ENCODE measurements around the gene MDFI. TPM values are rescaled to one million over a fixed set of nuclear protein-coding genes. Genes with fewer than 3 reads are reported as not detected.

The MDFI gene
- total RNA-seq, 1 experiment from 2014 or later: 86.2 TPM

DNA sequence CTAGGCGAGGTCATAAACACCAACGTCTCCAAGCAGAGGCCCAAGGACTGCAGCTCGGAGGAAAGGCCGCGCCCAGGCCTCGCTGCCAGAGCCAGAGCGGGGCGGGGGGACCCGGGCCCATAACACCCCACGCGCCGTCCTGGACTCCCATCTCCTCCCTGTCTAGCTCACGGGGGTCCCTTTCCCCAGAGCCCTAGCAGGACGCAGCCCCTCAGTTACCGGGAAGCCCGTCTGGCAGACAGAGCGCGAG lies 44.9 kb downstream of the MDFI start:
- Mint-ChIP-seq H3K27ac (no peak overlapping the region), H3K9me3 (no peaks in the 10 kb centered on the region), H3K4me3 (peak overlapping the region; percentile 54), H3K27me3 (ENCODE audit: low read depth) (peaks cover 9% of the 10 kb centered on the region), H3K36me3 (no peaks in the 10 kb centered on the region), H3K4me1 (peaks cover 48% of the 10 kb centered on the region)
- ATAC-seq (peak; percentile 1; the same call in 1 of the 2 replicates), DNase-seq (ENCODE audit: low spot score) (no peak)
- ChIA-PET POLR2A (interaction anchor here (1.2 kb wide), 1 partner anchor 81 kb away, joined by 7 read pairs; no protein-coding TSS in a partner anchor), CTCF (interaction anchor here (0.6 to 6.6 kb wide), 49 partner anchors 8 to 378 kb away, joined by 3 to 152 read pairs (median 4); partner anchors contain the start of genes MDFI and TOMM6)
- TF ChIP-seq ZBTB21 (CRISPR knock-in tag; IDR thresholded peaks at IDR 0.05; ENCODE audit: borderline replicate concordance): peak; percentile 40; the same call in 1 of the 2 replicates
- TF ChIP-seq ZNF121 (CRISPR knock-in tag; IDR thresholded peaks at IDR 0.05): no peak
- no peak for TF ChIP-seq ZNF512 (CRISPR knock-in tag; IDR thresholded peaks at IDR 0.05; ENCODE audit: borderline replicate concordance)

GRCh38 chr6:41683523-41684310 lies 45.4 kb downstream of the MDFI start:
- no peak overlapping the region for H3K27ac Mint-ChIP-seq
- TF ChIP-seq MYBL2 (CRISPR knock-in tag; IDR thresholded peaks at IDR 0.05): no peak
- 0 out of 2 replicates have a peak, but pooled peaks have one; percentile 21 for TF ChIP-seq MAX (CRISPR knock-in tag; IDR thresholded peaks at IDR 0.05)
- TF ChIP-seq, protein P1, sequence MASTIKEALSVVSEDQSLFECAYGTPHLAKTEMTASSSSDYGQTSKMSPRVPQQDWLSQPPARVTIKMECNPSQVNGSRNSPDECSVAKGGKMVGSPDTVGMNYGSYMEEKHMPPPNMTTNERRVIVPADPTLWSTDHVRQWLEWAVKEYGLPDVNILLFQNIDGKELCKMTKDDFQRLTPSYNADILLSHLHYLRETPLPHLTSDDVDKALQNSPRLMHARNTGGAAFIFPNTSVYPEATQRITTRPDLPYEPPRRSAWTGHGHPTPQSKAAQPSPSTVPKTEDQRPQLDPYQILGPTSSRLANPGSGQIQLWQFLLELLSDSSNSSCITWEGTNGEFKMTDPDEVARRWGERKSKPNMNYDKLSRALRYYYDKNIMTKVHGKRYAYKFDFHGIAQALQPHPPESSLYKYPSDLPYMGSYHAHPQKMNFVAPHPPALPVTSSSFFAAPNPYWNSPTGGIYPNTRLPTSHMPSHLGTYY (CRISPR knock-in tag; IDR thresholded peaks at IDR 0.05): no peak
- TF ChIP-seq RELA (CRISPR knock-in tag; IDR thresholded peaks at IDR 0.05; ENCODE audit: borderline replicate concordance): no peak
- TF ChIP-seq, protein P2, sequence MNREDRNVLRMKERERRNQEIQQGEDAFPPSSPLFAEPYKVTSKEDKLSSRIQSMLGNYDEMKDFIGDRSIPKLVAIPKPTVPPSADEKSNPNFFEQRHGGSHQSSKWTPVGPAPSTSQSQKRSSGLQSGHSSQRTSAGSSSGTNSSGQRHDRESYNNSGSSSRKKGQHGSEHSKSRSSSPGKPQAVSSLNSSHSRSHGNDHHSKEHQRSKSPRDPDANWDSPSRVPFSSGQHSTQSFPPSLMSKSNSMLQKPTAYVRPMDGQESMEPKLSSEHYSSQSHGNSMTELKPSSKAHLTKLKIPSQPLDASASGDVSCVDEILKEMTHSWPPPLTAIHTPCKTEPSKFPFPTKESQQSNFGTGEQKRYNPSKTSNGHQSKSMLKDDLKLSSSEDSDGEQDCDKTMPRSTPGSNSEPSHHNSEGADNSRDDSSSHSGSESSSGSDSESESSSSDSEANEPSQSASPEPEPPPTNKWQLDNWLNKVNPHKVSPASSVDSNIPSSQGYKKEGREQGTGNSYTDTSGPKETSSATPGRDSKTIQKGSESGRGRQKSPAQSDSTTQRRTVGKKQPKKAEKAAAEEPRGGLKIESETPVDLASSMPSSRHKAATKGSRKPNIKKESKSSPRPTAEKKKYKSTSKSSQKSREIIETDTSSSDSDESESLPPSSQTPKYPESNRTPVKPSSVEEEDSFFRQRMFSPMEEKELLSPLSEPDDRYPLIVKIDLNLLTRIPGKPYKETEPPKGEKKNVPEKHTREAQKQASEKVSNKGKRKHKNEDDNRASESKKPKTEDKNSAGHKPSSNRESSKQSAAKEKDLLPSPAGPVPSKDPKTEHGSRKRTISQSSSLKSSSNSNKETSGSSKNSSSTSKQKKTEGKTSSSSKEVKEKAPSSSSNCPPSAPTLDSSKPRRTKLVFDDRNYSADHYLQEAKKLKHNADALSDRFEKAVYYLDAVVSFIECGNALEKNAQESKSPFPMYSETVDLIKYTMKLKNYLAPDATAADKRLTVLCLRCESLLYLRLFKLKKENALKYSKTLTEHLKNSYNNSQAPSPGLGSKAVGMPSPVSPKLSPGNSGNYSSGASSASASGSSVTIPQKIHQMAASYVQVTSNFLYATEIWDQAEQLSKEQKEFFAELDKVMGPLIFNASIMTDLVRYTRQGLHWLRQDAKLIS (CRISPR knock-in tag; IDR thresholded peaks at IDR 0.05; ENCODE audit: borderline replicate concordance): no peak
- TF ChIP-seq CREM (CRISPR knock-in tag; IDR thresholded peaks at IDR 0.05): no peak
- TF ChIP-seq NFYB (CRISPR knock-in tag; conservative IDR thresholded peaks at IDR 0.05; ENCODE audit: low read depth): no peak
- TF ChIP-seq, protein P3, sequence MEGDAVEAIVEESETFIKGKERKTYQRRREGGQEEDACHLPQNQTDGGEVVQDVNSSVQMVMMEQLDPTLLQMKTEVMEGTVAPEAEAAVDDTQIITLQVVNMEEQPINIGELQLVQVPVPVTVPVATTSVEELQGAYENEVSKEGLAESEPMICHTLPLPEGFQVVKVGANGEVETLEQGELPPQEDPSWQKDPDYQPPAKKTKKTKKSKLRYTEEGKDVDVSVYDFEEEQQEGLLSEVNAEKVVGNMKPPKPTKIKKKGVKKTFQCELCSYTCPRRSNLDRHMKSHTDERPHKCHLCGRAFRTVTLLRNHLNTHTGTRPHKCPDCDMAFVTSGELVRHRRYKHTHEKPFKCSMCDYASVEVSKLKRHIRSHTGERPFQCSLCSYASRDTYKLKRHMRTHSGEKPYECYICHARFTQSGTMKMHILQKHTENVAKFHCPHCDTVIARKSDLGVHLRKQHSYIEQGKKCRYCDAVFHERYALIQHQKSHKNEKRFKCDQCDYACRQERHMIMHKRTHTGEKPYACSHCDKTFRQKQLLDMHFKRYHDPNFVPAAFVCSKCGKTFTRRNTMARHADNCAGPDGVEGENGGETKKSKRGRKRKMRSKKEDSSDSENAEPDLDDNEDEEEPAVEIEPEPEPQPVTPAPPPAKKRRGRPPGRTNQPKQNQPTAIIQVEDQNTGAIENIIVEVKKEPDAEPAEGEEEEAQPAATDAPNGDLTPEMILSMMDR (IDR thresholded peaks at IDR 0.05): peak; percentile 86
- TF ChIP-seq JUN (CRISPR knock-in tag; IDR thresholded peaks at IDR 0.05): no peak
- TF ChIP-seq TP53 (CRISPR knock-in tag; IDR thresholded peaks at IDR 0.05): no peak
- no peak for TF ChIP-seq GRHL2 (CRISPR knock-in tag; IDR thresholded peaks at IDR 0.05; ENCODE audit: insufficient replicate concordance, severe bottlenecking)
- TF ChIP-seq ZNF138 (CRISPR knock-in tag; conservative IDR thresholded peaks at IDR 0.05): no peak
- TF ChIP-seq E2F4 (CRISPR knock-in tag; IDR thresholded peaks at IDR 0.05; ENCODE audit: borderline replicate concordance, low read depth): no peak
- no peak for TF ChIP-seq CBFB (CRISPR knock-in tag; IDR thresholded peaks at IDR 0.05; ENCODE audit: low read depth)
- no peak for TF ChIP-seq KAT7 (CRISPR knock-in tag; IDR thresholded peaks at IDR 0.05; ENCODE audit: borderline replicate concordance)
- TF ChIP-seq AR (CRISPR knock-in tag; IDR thresholded peaks at IDR 0.05): no peak
- TF ChIP-seq NFATC4 (CRISPR knock-in tag; IDR thresholded peaks at IDR 0.05): no peak
- no peak for TF ChIP-seq ELF4 (CRISPR knock-in tag; IDR thresholded peaks at IDR 0.05; ENCODE audit: low read depth)

More at GRCh38 chr6:41683523-41684310, 45.4 kb downstream of the MDFI start:
- Mint-ChIP-seq H3K27me3 (ENCODE audit: low read depth) (peaks cover 9% of the 10 kb centered on the region), H3K9me3 (no peaks in the 10 kb centered on the region), H3K4me1 (peaks cover 47% of the 10 kb centered on the region), H3K36me3 (no peaks in the 10 kb centered on the region), H3K4me3 (peak overlapping the region; percentile 54)
- ChIA-PET POLR2A (interaction anchor here (1.2 kb wide), 1 partner anchor 81 kb away, joined by 7 read pairs; no protein-coding TSS in a partner anchor), CTCF (interaction anchor here (0.6 to 6.6 kb wide), 58 partner anchors 8 to 492 kb away, joined by 3 to 152 read pairs (median 4); partner anchors contain the start of genes BYSL, MDFI, MED20 and TOMM6)
- peak; percentile 82 for DNase-seq (ENCODE audit: low spot score)
- ATAC-seq: peak; percentile 50
